Measurements from ENCODE around the gene DENND6A.

DENND6A gene

DNA sequence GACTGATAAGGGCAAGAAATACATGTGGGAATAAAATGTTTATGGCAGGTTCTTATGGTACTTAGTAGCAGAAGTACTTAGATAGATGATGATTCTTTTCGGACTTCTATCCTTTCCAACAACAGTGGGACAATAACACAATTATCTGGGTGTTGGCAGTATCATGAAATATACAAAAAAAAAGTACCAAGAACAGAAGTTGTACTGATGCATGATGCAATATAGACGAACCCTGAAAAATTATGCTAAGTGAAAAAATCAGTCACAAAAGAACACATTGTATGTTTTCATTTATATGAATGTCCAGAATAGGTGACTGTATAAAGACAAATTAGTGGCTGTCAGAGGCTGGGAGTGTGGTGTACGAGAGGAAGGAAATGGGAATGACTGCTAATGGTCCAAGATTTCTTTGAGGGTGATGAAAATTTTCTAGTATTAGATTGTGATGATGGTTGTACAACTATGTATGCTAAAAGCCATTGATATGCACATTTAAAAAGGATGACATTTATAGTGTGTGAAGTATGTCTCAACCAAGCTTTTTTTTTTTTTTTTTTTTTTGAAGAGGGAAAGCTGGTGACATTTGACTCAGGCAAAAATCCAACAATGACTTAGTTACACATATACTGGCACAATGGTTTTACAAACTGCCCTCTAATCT is 116.8 kb downstream of the DENND6A start:
- TF ChIP-seq, protein P1, sequence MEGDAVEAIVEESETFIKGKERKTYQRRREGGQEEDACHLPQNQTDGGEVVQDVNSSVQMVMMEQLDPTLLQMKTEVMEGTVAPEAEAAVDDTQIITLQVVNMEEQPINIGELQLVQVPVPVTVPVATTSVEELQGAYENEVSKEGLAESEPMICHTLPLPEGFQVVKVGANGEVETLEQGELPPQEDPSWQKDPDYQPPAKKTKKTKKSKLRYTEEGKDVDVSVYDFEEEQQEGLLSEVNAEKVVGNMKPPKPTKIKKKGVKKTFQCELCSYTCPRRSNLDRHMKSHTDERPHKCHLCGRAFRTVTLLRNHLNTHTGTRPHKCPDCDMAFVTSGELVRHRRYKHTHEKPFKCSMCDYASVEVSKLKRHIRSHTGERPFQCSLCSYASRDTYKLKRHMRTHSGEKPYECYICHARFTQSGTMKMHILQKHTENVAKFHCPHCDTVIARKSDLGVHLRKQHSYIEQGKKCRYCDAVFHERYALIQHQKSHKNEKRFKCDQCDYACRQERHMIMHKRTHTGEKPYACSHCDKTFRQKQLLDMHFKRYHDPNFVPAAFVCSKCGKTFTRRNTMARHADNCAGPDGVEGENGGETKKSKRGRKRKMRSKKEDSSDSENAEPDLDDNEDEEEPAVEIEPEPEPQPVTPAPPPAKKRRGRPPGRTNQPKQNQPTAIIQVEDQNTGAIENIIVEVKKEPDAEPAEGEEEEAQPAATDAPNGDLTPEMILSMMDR (IDR thresholded peaks at IDR 0.05), result no peak
- intact Hi-C loops (cut with DNase I; ENCODE audit: low total_unique reads), result no loop called here
- no peak overlapping the region for H3K27ac ChIP-seq
- H3K4me1 ChIP-seq, result peaks cover 0 to 22% (median 10%) of the 10 kb centered on the region in 4 donors
- H3K27me3 ChIP-seq, result no peaks in the 10 kb centered on the region
- H3K4me3 ChIP-seq, result no peak overlapping the region
- peaks cover 49 to 75% (median 49%) of the 10 kb centered on the region in 3 donors for H3K36me3 ChIP-seq
- H3K9me3 ChIP-seq, result no peaks in the 10 kb centered on the region
- no peak for DNase-seq
